Astrocyte (in vitro differentiated cells and primary cell): Measurements from ENCODE around the gene RPL26. TPM values are rescaled to one million over a fixed set of nuclear protein-coding genes. Genes with fewer than 3 reads are reported as not detected.

Source experiments
- DNase-seq: peaks from one replicate; pipeline ENCODE4 v3.0.0-alpha.2; 2010; ENCODE audit warnings: low read depth
- FAIRE-seq: peaks from 2 replicates; lab custom pipeline; 2011; peaks lifted over from hg19 to GRCh38; lab: Jason Lieb, UNC
- H2AFZ ChIP-seq: 2 replicates; pipeline ENCODE4 v1.6.0; 2012; ENCODE audit warnings: low read depth, low read length, inconsistent platforms
- H3K27ac ChIP-seq: 2 replicates; pipeline ENCODE4 v1.5.1; 2011; ENCODE audit warnings: low read depth, low read length, inconsistent platforms
- H3K27me3 ChIP-seq: 2 replicates; pipeline ENCODE4 v1.6.0; 2011; ENCODE audit warnings: low read length, inconsistent platforms; ENCODE audit not compliant: insufficient read depth
- H3K36me3 ChIP-seq: 2 replicates; pipeline ENCODE4 v1.5.1; 2011; ENCODE audit warnings: low read length, inconsistent platforms; ENCODE audit not compliant: insufficient read depth
- H3K4me1 ChIP-seq: 2 replicates; pipeline ENCODE4 v1.5.1; 2011; ENCODE audit warnings: low read length, inconsistent platforms; ENCODE audit not compliant: insufficient read depth
- H3K4me2 ChIP-seq: 2 replicates; pipeline ENCODE4 v1.6.0; 2012; ENCODE audit warnings: low read length, inconsistent platforms
- H3K4me3 ChIP-seq: 2 replicates; pipeline ENCODE4 v1.5.1; 2011; ENCODE audit warnings: low read depth, mild to moderate bottlenecking, low read length, inconsistent platforms; ENCODE audit not compliant: insufficient read depth
- H3K79me2 ChIP-seq: 2 replicates; pipeline ENCODE4 v1.6.0; 2012; ENCODE audit warnings: mild to moderate bottlenecking, low read length, inconsistent platforms; ENCODE audit not compliant: insufficient read depth
- H3K9ac ChIP-seq: 2 replicates; pipeline ENCODE4 v1.6.0; 2012; ENCODE audit warnings: mild to moderate bottlenecking, low read length, inconsistent platforms
- H3K9me3 ChIP-seq: 2 replicates; pipeline ENCODE4 v1.5.1; 2012; ENCODE audit warnings: low read depth, mild to moderate bottlenecking, low read length, inconsistent platforms; ENCODE audit not compliant: insufficient read depth
- H4K20me1 ChIP-seq: 2 replicates; pipeline ENCODE4 v1.6.0; 2012; ENCODE audit warnings: low read length, inconsistent platforms; ENCODE audit not compliant: insufficient read depth
- H3K27ac Mint-ChIP-seq: one replicate; pipeline ENCODE4 v1.8.0; 2021; ENCODE audit warnings: mild to moderate bottlenecking, mixed read lengths; ENCODE audit not compliant: unreplicated experiment
- H3K27me3 Mint-ChIP-seq: one replicate; pipeline ENCODE4 v1.8.0; 2021; ENCODE audit warnings: low read depth, mixed read lengths; ENCODE audit not compliant: unreplicated experiment
- H3K36me3 Mint-ChIP-seq: one replicate; pipeline ENCODE4 v1.8.0; 2021; ENCODE audit warnings: low read depth, mixed read lengths; ENCODE audit not compliant: unreplicated experiment
- H3K4me1 Mint-ChIP-seq: one replicate; pipeline ENCODE4 v1.8.0; 2021; ENCODE audit warnings: low read depth, mixed read lengths; ENCODE audit not compliant: unreplicated experiment
- H3K4me3 Mint-ChIP-seq: one replicate; pipeline ENCODE4 v1.8.0; 2021; ENCODE audit warnings: mild to moderate bottlenecking, moderate library complexity, mixed read lengths; ENCODE audit not compliant: unreplicated experiment
- H3K9me3 Mint-ChIP-seq: one replicate; pipeline ENCODE4 v1.8.0; 2021; ENCODE audit warnings: mild to moderate bottlenecking, mixed read lengths; ENCODE audit not compliant: unreplicated experiment
- EZH2 ChIP-seq: IDR thresholded peaks from 2 replicates; pipeline ENCODE4 v1.6.1; 2012; ENCODE audit warnings: mild to moderate bottlenecking, low read length, inconsistent platforms; ENCODE audit not compliant: insufficient read depth
- total RNA-seq: library from RNA; stranded (reverse); gene quantifications from 2 replicates; pipeline ENCODE4 v1.2.1, GENCODE V29; 2021
- TF ChIP-seq, protein P1 (sequence below): IDR thresholded peaks from 2 replicates; pipeline ENCODE4 v1.5.1; 2011; ENCODE audit warnings: low read depth, mild to moderate bottlenecking, inconsistent platforms, low read length, moderate library complexity; ENCODE audit not compliant: insufficient read depth

Gene RPL26
- total RNA-seq, 1 donor from 2014 or later, result 1,342 TPM

DNA sequence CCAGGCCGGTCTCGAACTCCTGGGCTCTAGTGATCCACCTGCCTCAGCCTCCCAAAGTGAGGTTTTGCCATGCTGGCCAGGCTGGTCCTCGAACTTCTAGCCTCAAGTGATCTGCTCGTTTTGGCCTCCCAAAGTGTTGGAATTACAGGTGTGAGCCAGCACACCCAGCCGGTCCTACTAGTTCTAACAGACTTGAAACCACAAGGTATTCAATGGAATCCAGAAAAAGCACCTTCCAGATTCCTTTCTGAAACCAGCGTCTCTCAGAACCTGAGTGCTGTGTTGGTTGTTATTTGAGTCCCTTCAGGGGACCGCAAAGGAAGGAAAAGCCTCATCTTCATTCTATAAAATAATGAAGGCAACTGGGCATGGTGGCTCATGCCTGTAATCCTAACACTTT is 10.6 kb downstream of the RPL26 start:
- Histone ChIP-seq H3K9me3 (no peaks in the 10 kb centered on the region), H3K4me1 (peaks cover 14% of the 10 kb centered on the region), H3K79me2 (peaks cover 12% of the 10 kb centered on the region), H3K27me3 (no peaks in the 10 kb centered on the region), H3K4me2 (no peak overlapping the region), H3K27ac (no peak overlapping the region), H3K9ac (no peak overlapping the region), H2AFZ (no peak overlapping the region), H3K4me3 (no peak overlapping the region), H3K36me3 (peaks cover 20% of the 10 kb centered on the region), H4K20me1 (peaks cover 8% of the 10 kb centered on the region)
- TF ChIP-seq, protein P1, sequence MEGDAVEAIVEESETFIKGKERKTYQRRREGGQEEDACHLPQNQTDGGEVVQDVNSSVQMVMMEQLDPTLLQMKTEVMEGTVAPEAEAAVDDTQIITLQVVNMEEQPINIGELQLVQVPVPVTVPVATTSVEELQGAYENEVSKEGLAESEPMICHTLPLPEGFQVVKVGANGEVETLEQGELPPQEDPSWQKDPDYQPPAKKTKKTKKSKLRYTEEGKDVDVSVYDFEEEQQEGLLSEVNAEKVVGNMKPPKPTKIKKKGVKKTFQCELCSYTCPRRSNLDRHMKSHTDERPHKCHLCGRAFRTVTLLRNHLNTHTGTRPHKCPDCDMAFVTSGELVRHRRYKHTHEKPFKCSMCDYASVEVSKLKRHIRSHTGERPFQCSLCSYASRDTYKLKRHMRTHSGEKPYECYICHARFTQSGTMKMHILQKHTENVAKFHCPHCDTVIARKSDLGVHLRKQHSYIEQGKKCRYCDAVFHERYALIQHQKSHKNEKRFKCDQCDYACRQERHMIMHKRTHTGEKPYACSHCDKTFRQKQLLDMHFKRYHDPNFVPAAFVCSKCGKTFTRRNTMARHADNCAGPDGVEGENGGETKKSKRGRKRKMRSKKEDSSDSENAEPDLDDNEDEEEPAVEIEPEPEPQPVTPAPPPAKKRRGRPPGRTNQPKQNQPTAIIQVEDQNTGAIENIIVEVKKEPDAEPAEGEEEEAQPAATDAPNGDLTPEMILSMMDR, result no peak
- no peak for TF ChIP-seq EZH2
- Mint-ChIP-seq H3K9me3 (no peaks in the 10 kb centered on the region), H3K4me1 (peaks cover 10% of the 10 kb centered on the region), H3K27ac (no peak overlapping the region), H3K36me3 (peaks cover 12% of the 10 kb centered on the region), H3K27me3 (no peaks in the 10 kb centered on the region), H3K4me3 (no peak overlapping the region)
- FAIRE-seq (no peak), DNase-seq (no peak)

DNA sequence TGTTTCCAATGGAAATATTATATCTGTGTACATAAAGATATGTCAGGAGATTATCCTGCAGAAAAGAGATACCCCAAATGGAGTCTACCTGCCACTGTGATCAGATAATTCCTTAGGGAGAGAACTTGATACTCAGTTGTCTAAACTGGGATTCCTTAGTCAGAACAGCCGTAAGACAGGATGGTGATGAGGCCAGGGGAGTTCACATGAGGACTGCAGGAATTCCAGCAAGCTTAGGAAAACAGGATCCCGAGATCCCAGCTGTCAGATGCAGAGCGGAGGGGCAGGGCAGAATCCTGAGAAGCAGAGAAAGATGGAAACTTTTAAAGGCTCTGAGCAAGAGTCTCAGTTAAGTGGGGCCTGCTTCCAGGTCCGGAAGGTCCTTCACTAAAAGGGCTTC is 11.2 kb downstream of the RPL26 start:
- H3K9ac ChIP-seq, result no peak overlapping the region
- DNase-seq (no peak), FAIRE-seq (no peak)
- no peaks in the 10 kb centered on the region for H3K27me3 ChIP-seq
- H3K36me3 Mint-ChIP-seq, result peaks cover 9% of the 10 kb centered on the region
- no peak overlapping the region for H3K27ac Mint-ChIP-seq
- H3K36me3 ChIP-seq, result peaks cover 14% of the 10 kb centered on the region
- H3K4me2 ChIP-seq, result no peak overlapping the region
- no peak overlapping the region for H3K27ac ChIP-seq
- peaks cover 2% of the 10 kb centered on the region for H4K20me1 ChIP-seq
- no peak overlapping the region for H3K4me3 ChIP-seq
- H3K79me2 ChIP-seq, result peaks cover 12% of the 10 kb centered on the region
- no peaks in the 10 kb centered on the region for H3K9me3 ChIP-seq
- no peak overlapping the region for H2AFZ ChIP-seq
- peaks cover 11% of the 10 kb centered on the region for H3K4me1 ChIP-seq
- H3K9me3 Mint-ChIP-seq, result no peaks in the 10 kb centered on the region
- TF ChIP-seq, protein P1, result no peak
- TF ChIP-seq EZH2, result no peak
- H3K27me3 Mint-ChIP-seq, result no peaks in the 10 kb centered on the region
- peaks cover 6% of the 10 kb centered on the region for H3K4me1 Mint-ChIP-seq
- H3K4me3 Mint-ChIP-seq, result no peak overlapping the region

DNA sequence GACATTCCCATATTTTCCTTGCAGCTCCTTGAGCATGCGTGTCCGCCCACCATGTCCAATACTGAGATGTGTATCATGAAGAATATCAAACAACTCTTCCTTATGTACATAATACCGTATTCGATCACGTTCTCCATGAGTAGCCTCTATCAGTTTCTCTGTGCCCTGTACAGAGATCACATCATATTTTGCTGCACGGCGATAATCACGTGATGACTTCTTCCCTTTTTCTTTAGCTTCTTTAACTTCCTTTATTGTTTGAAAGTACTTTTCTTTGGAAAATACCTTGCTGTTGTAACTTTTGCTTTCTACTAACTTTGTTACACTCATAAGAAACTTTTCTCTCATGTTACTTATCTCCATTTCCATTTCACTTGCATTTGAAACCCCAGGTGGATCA is 13.0 kb downstream of the RPL26 start:
- no peak for FAIRE-seq

More for the DNA sequence above, 13.0 kb downstream of the RPL26 start:
- Mint-ChIP-seq H3K36me3 (peaks cover 9% of the 10 kb centered on the region), H3K27ac (no peak overlapping the region), H3K4me1 (peaks cover 17% of the 10 kb centered on the region), H3K4me3 (no peak overlapping the region), H3K27me3 (no peaks in the 10 kb centered on the region), H3K9me3 (no peaks in the 10 kb centered on the region)
- H3K36me3 ChIP-seq, result peaks cover 13% of the 10 kb centered on the region
- DNase-seq, result no peak
- TF ChIP-seq, protein P1, result no peak
- TF ChIP-seq EZH2, result no peak
- H3K4me3 ChIP-seq, result no peak overlapping the region
- no peak overlapping the region for H3K4me2 ChIP-seq
- H3K9me3 ChIP-seq, result no peaks in the 10 kb centered on the region
- H3K79me2 ChIP-seq, result no peaks in the 10 kb centered on the region
- no peaks in the 10 kb centered on the region for H3K27me3 ChIP-seq
- peaks cover 10% of the 10 kb centered on the region for H3K4me1 ChIP-seq
- no peak overlapping the region for H3K27ac ChIP-seq
- no peak overlapping the region for H2AFZ ChIP-seq
- H4K20me1 ChIP-seq, result no peaks in the 10 kb centered on the region
- H3K9ac ChIP-seq, result no peak overlapping the region
